Measurements from ENCODE around the gene ODAD4. TPM values are rescaled to one million over a fixed set of nuclear protein-coding genes. Genes with fewer than 3 reads are reported as not detected.

The ODAD4 gene
- total and polyA plus RNA-seq, 8 donors, result 0.20 to 4.1 (median 0.72) TPM

Other genes starting within 250 kb of the ODAD4 start
- 100 to 1,000 TPM; 421 to 934 (median 592) TPM for gene EIF1, start 241.7 kb upstream of the ODAD4 start, total RNA-seq
- 100 to 1,000 TPM; 316 to 590 TPM for gene EIF1, start 241.7 kb upstream of the ODAD4 start, polyA plus RNA-seq
- gene GAST, start 218.3 kb upstream of the ODAD4 start, total RNA-seq, result not detected
- gene GAST, start 218.3 kb upstream of the ODAD4 start, polyA plus RNA-seq, result not detected
- 1 to 10 TPM in 3 of 6 donors, under 1 TPM in 3; 0.13 to 1.6 (median 0.84) TPM for gene HAP1, start 196.0 kb upstream of the ODAD4 start, total RNA-seq
- gene HAP1, start 196.0 kb upstream of the ODAD4 start, polyA plus RNA-seq, result 1 to 10 TPM; 2.6 to 4.2 TPM
- gene JUP, start 143.9 kb upstream of the ODAD4 start, total RNA-seq, result 10 to 100 TPM; 31.1 to 93.5 (median 42.0) TPM
- 10 to 100 TPM; 46.8 to 50.4 TPM for gene JUP, start 143.9 kb upstream of the ODAD4 start, polyA plus RNA-seq
- 10 to 100 TPM in 3 of 6 donors, 1 to 10 TPM in 3; 8.4 to 15.7 (median 10.1) TPM for gene P3H4, start 118.7 kb upstream of the ODAD4 start, total RNA-seq
- 10 to 100 TPM; 13.0 to 16.6 TPM for gene P3H4, start 118.7 kb upstream of the ODAD4 start, polyA plus RNA-seq
- 10 to 100 TPM in 4 of 6 donors, 1 to 10 TPM in 2; 4.5 to 35.3 (median 11.7) TPM for gene FKBP10, start 117.6 kb upstream of the ODAD4 start, total RNA-seq
- gene FKBP10, start 117.6 kb upstream of the ODAD4 start, polyA plus RNA-seq, result 10 to 100 TPM in 1 of 2 donors, 1 to 10 TPM in 1; 9.1 to 17.3 TPM
- gene NT5C3B, start 94.4 kb upstream of the ODAD4 start, total RNA-seq, result 10 to 100 TPM; 24.2 to 35.6 (median 27.0) TPM
- 100 to 1,000 TPM in 1 of 2 donors, 10 to 100 TPM in 1; 89.7 to 102 TPM for gene NT5C3B, start 94.4 kb upstream of the ODAD4 start, polyA plus RNA-seq
- gene KLHL10, start 92.8 kb upstream of the ODAD4 start, total RNA-seq, result not detected
- gene KLHL10, start 92.8 kb upstream of the ODAD4 start, polyA plus RNA-seq, result under 1 TPM in 1 of 2 donors, not detected in 1; 0.02 TPM
- 1 to 10 TPM; 4.3 to 7.8 (median 5.8) TPM for gene KLHL11, start 65.2 kb upstream of the ODAD4 start, total RNA-seq
- gene KLHL11, start 65.2 kb upstream of the ODAD4 start, polyA plus RNA-seq, result under 1 TPM; 0.61 to 0.75 TPM
- gene ACLY, start 11.7 kb upstream of the ODAD4 start, total RNA-seq, result 100 to 1,000 TPM in 1 of 6 donors, 10 to 100 TPM in 5; 38.6 to 101 (median 58.3) TPM
- 10 to 100 TPM; 22.0 to 68.7 TPM for gene ACLY, start 11.7 kb upstream of the ODAD4 start, polyA plus RNA-seq
- gene CNP, start 36.2 kb downstream of the ODAD4 start, total RNA-seq, result 10 to 100 TPM; 26.3 to 45.8 (median 32.1) TPM
- gene CNP, start 36.2 kb downstream of the ODAD4 start, polyA plus RNA-seq, result 10 to 100 TPM; 26.4 to 34.4 TPM
- 10 to 100 TPM; 32.2 to 45.3 (median 37.3) TPM for gene DNAJC7, start 86.8 kb downstream of the ODAD4 start, total RNA-seq
- 10 to 100 TPM; 53.4 to 63.6 TPM for gene DNAJC7, start 86.8 kb downstream of the ODAD4 start, polyA plus RNA-seq
- gene NKIRAS2, start 89.5 kb downstream of the ODAD4 start, total RNA-seq, result 10 to 100 TPM in 3 of 6 donors, 1 to 10 TPM in 3; 6.5 to 14.7 (median 10.7) TPM
- gene NKIRAS2, start 89.5 kb downstream of the ODAD4 start, polyA plus RNA-seq, result 10 to 100 TPM; 11.7 to 14.1 TPM
- 1 to 10 TPM; 1.2 to 2.2 (median 1.8) TPM for gene C17orf113, start 120.0 kb downstream of the ODAD4 start, total RNA-seq
- gene C17orf113, start 120.0 kb downstream of the ODAD4 start, polyA plus RNA-seq, result 1 to 10 TPM; 1.5 to 1.9 TPM
- 1 to 10 TPM in 5 of 6 donors, under 1 TPM in 1; 0.67 to 2.1 (median 1.4) TPM for gene ZNF385C, start 167.9 kb downstream of the ODAD4 start, total RNA-seq
- 1 to 10 TPM; 1.8 to 2.6 TPM for gene ZNF385C, start 167.9 kb downstream of the ODAD4 start, polyA plus RNA-seq
- 10 to 100 TPM in 1 of 6 donors, 1 to 10 TPM in 5; 3.7 to 11.0 (median 6.1) TPM for gene DHX58, start 182.1 kb downstream of the ODAD4 start, total RNA-seq
- 10 to 100 TPM; 20.9 to 22.8 TPM for gene DHX58, start 182.1 kb downstream of the ODAD4 start, polyA plus RNA-seq
- gene KAT2A, start 190.8 kb downstream of the ODAD4 start, total RNA-seq, result 10 to 100 TPM; 17.5 to 43.7 (median 22.3) TPM
- 100 to 1,000 TPM; 157 to 158 TPM for gene KAT2A, start 190.8 kb downstream of the ODAD4 start, polyA plus RNA-seq
- gene HSPB9, start 192.2 kb downstream of the ODAD4 start, total RNA-seq, result under 1 TPM; 0.40 to 0.75 (median 0.58) TPM
- 1 to 10 TPM in 1 of 2 donors, under 1 TPM in 1; 0.85 to 1.6 TPM for gene HSPB9, start 192.2 kb downstream of the ODAD4 start, polyA plus RNA-seq
- gene RAB5C, start 224.4 kb downstream of the ODAD4 start, total RNA-seq, result 10 to 100 TPM; 25.9 to 53.1 (median 42.0) TPM
- 10 to 100 TPM; 42.6 to 61.8 TPM for gene RAB5C, start 224.4 kb downstream of the ODAD4 start, polyA plus RNA-seq